Parathyroid adenoma (tissue), 2 donors: ENCODE measurements around the gene PDE7B.

Source experiments
- H2AFZ ChIP-seq: fragments of 300-600 bp; sonication (generic); one replicate; pipeline ENCODE4 v1.7.0; 2017; ENCODE audit warnings: antibody characterized with exemption, mild to moderate bottlenecking
- H3K27ac ChIP-seq: fragments of 300-600 bp; sonication (generic); one replicate; pipeline ENCODE4 v1.7.0; 2017
- H3K27me3 ChIP-seq: fragments of 300-600 bp; sonication (generic); one replicate; pipeline ENCODE4 v1.7.0; 2017; ENCODE audit warnings: low read length; ENCODE audit not compliant: control insufficient read depth, insufficient read depth
- H3K36me3 ChIP-seq: fragments of 300-600 bp; sonication (generic); one replicate; pipeline ENCODE4 v1.7.0; 2017; ENCODE audit warnings: low read length; ENCODE audit not compliant: control insufficient read depth, insufficient read depth
- H3K4me1 ChIP-seq: fragments of 300-600 bp; sonication (generic); one replicate; pipeline ENCODE4 v1.7.0; 2017; ENCODE audit warnings: control low read depth
- H3K4me2 ChIP-seq: fragments of 300-600 bp; sonication (generic); one replicate; pipeline ENCODE4 v1.7.0; 2017; ENCODE audit warnings: low read length
- H3K4me3 ChIP-seq: fragments of 300-600 bp; sonication (generic); one replicate; pipeline ENCODE4 v1.7.0; 2017; ENCODE audit warnings: low read depth, low read length
- H3K79me2 ChIP-seq: fragments of 300-600 bp; sonication (generic); one replicate; pipeline ENCODE4 v1.7.0; 2017; ENCODE audit warnings: control low read depth
- H3K9ac ChIP-seq: fragments of 300-600 bp; sonication (generic); one replicate; pipeline ENCODE4 v1.7.0; 2017; ENCODE audit warnings: mild to moderate bottlenecking
- H3K9me3 ChIP-seq: fragments of 300-600 bp; sonication (generic); one replicate; pipeline ENCODE4 v1.7.0; 2017; ENCODE audit warnings: low read length; ENCODE audit not compliant: control insufficient read depth
- TF ChIP-seq, protein P1 (sequence below): fragments of 300-600 bp; sonication (generic); IDR thresholded peaks from one replicate; pipeline ENCODE4 v1.7.0; 2017; ENCODE audit warnings: antibody characterized with exemption, mild to moderate bottlenecking
- donor health status: primary hyperparathyroidism.

Gene PDE7B

DNA sequence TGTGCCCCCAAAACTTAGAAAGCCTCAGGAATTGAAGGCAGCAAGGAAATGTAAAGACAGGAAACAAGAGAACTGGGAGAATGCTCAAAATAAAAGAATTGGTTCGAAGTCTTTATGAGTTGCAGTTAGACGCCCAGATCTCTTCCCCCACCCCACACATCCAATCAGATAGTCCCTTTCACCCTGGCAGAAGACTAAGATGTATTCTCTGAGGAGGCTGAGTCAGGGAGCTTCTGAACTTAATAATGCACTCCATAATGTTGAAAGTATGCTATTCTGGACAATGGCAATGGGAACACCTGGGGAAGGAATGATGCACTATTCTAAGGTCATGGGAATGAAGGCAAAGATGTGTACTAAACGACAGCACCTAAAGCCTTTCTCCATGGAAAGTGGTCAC lies 225.0 kb downstream of the PDE7B start:
- Histone ChIP-seq H3K27me3 (no peaks in the 10 kb centered on the region), H3K4me3 (no peak overlapping the region), H3K9ac (no peak overlapping the region), H3K4me2 (no peak overlapping the region), H3K4me1 (peaks cover 5% of the 10 kb centered on the region), H3K27ac (no peak overlapping the region), H3K79me2 (no peaks in the 10 kb centered on the region), H3K9me3 (no peaks in the 10 kb centered on the region), H3K36me3 (no peaks in the 10 kb centered on the region), H2AFZ (no peak overlapping the region)
- TF ChIP-seq, protein P1, sequence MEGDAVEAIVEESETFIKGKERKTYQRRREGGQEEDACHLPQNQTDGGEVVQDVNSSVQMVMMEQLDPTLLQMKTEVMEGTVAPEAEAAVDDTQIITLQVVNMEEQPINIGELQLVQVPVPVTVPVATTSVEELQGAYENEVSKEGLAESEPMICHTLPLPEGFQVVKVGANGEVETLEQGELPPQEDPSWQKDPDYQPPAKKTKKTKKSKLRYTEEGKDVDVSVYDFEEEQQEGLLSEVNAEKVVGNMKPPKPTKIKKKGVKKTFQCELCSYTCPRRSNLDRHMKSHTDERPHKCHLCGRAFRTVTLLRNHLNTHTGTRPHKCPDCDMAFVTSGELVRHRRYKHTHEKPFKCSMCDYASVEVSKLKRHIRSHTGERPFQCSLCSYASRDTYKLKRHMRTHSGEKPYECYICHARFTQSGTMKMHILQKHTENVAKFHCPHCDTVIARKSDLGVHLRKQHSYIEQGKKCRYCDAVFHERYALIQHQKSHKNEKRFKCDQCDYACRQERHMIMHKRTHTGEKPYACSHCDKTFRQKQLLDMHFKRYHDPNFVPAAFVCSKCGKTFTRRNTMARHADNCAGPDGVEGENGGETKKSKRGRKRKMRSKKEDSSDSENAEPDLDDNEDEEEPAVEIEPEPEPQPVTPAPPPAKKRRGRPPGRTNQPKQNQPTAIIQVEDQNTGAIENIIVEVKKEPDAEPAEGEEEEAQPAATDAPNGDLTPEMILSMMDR: no peak

DNA sequence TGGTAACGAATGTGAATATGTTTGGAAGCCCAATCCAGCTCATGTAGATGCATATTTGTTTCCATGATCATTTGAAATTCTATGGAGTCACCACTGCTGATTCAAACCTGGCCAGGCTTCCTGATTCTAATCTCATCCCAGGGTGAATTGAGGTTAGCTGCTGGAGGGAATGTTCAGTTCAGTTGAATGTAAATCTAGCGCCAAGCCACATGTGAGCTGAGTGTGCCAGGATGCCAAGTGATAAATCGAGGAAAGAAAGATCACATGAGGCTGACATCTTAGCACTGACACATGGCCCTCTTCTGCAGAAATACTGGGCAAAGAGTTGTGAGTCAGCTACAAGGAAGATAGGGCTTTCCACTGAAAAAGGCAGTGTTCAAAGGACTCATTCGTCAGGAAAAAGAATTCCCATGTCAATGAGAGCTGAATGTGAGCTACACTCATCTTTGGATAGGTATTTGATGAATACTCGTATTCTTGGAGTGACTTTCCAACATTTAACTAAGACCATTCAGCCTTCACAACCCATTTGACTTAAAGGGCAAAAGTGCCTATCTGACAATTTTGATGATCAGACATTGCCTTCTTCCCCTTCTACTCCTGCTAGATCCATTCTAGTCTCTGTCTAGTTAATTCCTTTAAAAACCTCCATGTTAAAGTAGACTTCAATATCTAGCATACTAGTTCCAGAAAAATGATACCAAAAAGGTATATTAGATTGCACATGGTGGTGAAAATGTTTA lies 226.5 kb downstream of the PDE7B start:
- no peaks in the 10 kb centered on the region for H3K9me3 ChIP-seq
- no peaks in the 10 kb centered on the region for H3K36me3 ChIP-seq
- H3K79me2 ChIP-seq: no peaks in the 10 kb centered on the region
- no peak overlapping the region for H3K4me2 ChIP-seq
- peaks cover 5% of the 10 kb centered on the region for H3K4me1 ChIP-seq
- H3K9ac ChIP-seq: no peak overlapping the region
- H3K27ac ChIP-seq: no peak overlapping the region
- no peak overlapping the region for H3K4me3 ChIP-seq
- TF ChIP-seq, protein P1: no peak
- no peaks in the 10 kb centered on the region for H3K27me3 ChIP-seq
- H2AFZ ChIP-seq: no peak overlapping the region

DNA sequence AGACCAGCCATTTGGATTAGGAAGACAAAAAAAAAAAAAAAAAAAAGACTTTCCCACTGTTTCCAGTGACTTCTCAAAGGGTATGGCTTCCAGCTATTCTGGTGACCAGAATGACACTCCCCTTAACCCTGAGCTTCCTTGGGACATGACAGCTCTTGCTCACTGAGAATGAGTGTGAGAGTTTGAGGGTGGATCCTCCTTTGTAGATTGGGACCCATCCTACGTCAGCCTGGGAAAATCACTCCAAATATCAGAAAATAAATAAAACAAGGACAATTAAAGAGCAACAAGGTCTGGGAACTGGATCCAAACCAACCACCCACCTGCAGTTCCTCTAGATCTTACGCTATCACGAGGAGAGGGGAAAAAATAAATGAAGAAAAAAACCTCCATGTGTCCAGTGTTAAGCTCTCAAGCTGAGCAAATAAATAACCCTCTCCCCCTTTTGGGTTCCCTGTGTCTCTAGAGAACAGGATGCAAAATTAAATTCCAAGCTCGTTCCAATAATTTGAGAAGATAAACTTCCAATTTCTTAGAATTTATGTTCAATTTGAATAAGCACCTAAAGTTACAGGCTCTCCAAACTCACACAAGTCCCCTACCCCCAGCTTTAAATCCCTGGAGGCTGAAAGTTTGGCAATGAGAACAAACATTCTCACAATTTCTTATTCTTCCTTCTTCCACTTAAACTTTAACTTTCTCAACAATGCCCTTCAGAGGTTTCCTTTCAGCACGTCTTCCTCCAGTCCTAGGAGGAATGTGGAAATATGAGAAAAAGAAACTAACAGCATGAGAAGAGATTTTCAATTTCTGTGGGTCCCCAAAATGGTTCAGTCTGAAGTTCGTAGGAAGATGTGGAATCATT lies 228.4 kb downstream of the PDE7B start:
- Histone ChIP-seq H3K27ac (peak overlapping the region; percentile 15), H3K4me1 (peaks cover 5% of the 10 kb centered on the region), H3K4me3 (no peak overlapping the region), H3K4me2 (no peak overlapping the region), H3K9ac (no peak overlapping the region), H3K36me3 (no peaks in the 10 kb centered on the region), H3K79me2 (no peaks in the 10 kb centered on the region), H3K9me3 (no peaks in the 10 kb centered on the region), H2AFZ (no peak overlapping the region), H3K27me3 (no peaks in the 10 kb centered on the region)
- TF ChIP-seq, protein P1: no peak

DNA sequence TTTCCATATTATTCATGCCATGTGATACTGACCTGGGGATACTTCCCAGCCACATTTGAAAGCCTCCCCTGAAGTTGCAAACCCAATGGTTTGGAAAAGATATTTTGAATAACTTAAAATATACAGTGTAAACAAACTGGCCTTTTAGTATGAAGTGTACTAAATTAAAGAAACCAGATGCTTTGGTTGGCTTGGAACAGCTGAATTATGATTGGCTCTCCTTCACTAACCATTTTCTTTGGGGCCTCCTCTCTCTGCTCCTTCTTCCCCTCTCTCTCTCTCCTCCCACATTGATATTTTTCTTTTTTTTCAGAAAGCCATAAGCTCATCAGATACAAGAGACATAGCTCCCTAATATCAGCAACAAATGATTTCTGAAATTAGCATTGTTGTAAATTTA lies 232.0 kb downstream of the PDE7B start:
- H3K79me2 ChIP-seq: no peaks in the 10 kb centered on the region
- no peak overlapping the region for H3K4me3 ChIP-seq
- no peaks in the 10 kb centered on the region for H3K9me3 ChIP-seq
- H3K4me1 ChIP-seq: no peaks in the 10 kb centered on the region
- H3K27ac ChIP-seq: no peak overlapping the region
- H3K4me2 ChIP-seq: no peak overlapping the region
- H3K27me3 ChIP-seq: no peaks in the 10 kb centered on the region
- TF ChIP-seq, protein P1: no peak
- H3K9ac ChIP-seq: no peak overlapping the region
- H3K36me3 ChIP-seq: no peaks in the 10 kb centered on the region
- no peak overlapping the region for H2AFZ ChIP-seq
